Activated CD4-positive, alpha-beta T cell treated with anti-CD3 and anti-CD28 coated beads, Interleukin-2, Interleukin-6, amounts not matched to agents 100 ng/mL and 50 ng/mL, durations not matched to agents 16 hours and 8 hours (primary cell): ENCODE data around the gene DDX11.
"Not testable (repeated sequence)": the region's sequence is repeated elsewhere in the genome, so short reads cannot be mapped to it uniquely, and the experiment has no call there.

ENCODE experiments used
- DNase-seq: peaks from one replicate; pipeline ENCODE4 v3.0.0-alpha.2; 2020

DDX11 gene

GRCh38 chr12:31127209-31127848, 53.7 kb downstream of the DDX11 start:
- not testable (repeated sequence) for DNase-seq

- not testable (repeated sequence) for DNase-seq
Observed at GRCh38 chr12:31136581-31136980, 62.9 kb downstream of the DDX11 start.

- not testable (repeated sequence) for DNase-seq
Observed at GRCh38 chr12:31144768-31145167, 71.1 kb downstream of the DDX11 start.

- not testable (repeated sequence) for DNase-seq
Observed at GRCh38 chr12:31145296-31145695, 71.6 kb downstream of the DDX11 start.

GRCh38 chr12:31147415-31147814, 73.8 kb downstream of the DDX11 start:
- DNase-seq, result not testable (repeated sequence)

GRCh38 chr12:31150766-31151165, 77.1 kb downstream of the DDX11 start:
- not testable (repeated sequence) for DNase-seq
